Neural progenitor cell (in vitro differentiated cells): ENCODE measurements around the gene TUFT1. TPM values are rescaled to one million over a fixed set of nuclear protein-coding genes. Genes with fewer than 3 reads are reported as not detected.

Experiments used
- DNase-seq: peaks from one replicate; pipeline ENCODE4 v3.0.0-alpha.2; 2016; ENCODE audit warnings: low spot score
- H2AFZ ChIP-seq: fragments of 200-600 bp; sonication (generic); replicated peaks from 2 replicates; pipeline ENCODE4 v1.6.1; 2016; ENCODE audit warnings: antibody characterized with exemption
- H3F3A ChIP-seq: fragments of 200-600 bp; sonication (generic); 2 replicates; pipeline ENCODE4 v1.6.1; 2016; ENCODE audit warnings: antibody characterized with exemption, low read depth
- H3K27ac ChIP-seq: fragments of 200-600 bp; sonication (generic); 2 replicates; pipeline ENCODE4 v1.5.1; 2016; ENCODE audit warnings: mild to moderate bottlenecking
- H3K27me3 ChIP-seq: fragments of 200-600 bp; sonication (generic); 2 replicates; pipeline ENCODE4 v1.6.1; 2016; ENCODE audit warnings: mild to moderate bottlenecking, moderate library complexity
- H3K36me3 ChIP-seq: fragments of 200-600 bp; sonication (generic); 2 replicates; pipeline ENCODE4 v1.5.1; 2016
- H3K4me1 ChIP-seq: fragments of 200-600 bp; sonication (generic); 2 replicates; pipeline ENCODE4 v1.6.1; 2016; ENCODE audit warnings: mixed run types
- H3K4me2 ChIP-seq: fragments of 200-600 bp; sonication (generic); 2 replicates; pipeline ENCODE4 v1.6.1; 2016
- H3K4me3 ChIP-seq: fragments of 200-600 bp; sonication (generic); 2 replicates; pipeline ENCODE4 v1.5.1; 2016
- H3K79me2 ChIP-seq: fragments of 200-600 bp; sonication (generic); 2 replicates; pipeline ENCODE4 v1.6.1; 2016; ENCODE audit warnings: low read depth
- H3K9ac ChIP-seq: fragments of 200-600 bp; sonication (generic); 2 replicates; pipeline ENCODE4 v1.6.1; 2016
- H3K9me3 ChIP-seq: fragments of 200-600 bp; sonication (generic); 2 replicates; pipeline ENCODE4 v1.5.1; 2016; ENCODE audit warnings: low read depth
- H4K20me1 ChIP-seq: fragments of 200-600 bp; sonication (generic); 2 replicates; pipeline ENCODE4 v1.6.1; 2016; ENCODE audit warnings: low read depth
- H3K27ac Mint-ChIP-seq: 3 replicates; pipeline ENCODE4 v1.8.0; 2021; ENCODE audit warnings: mixed read lengths
- H3K27me3 Mint-ChIP-seq: 2 replicates; pipeline ENCODE4 v1.8.0; 2022; ENCODE audit warnings: low read depth, mild to moderate bottlenecking, inconsistent platforms, moderate library complexity, mixed read lengths; ENCODE audit not compliant: insufficient read depth
- H3K36me3 Mint-ChIP-seq: 3 replicates; pipeline ENCODE4 v1.8.0; 2021; ENCODE audit warnings: mixed read lengths
- H3K4me1 Mint-ChIP-seq: 3 replicates; pipeline ENCODE4 v1.8.0; 2021; ENCODE audit warnings: mixed read lengths
- H3K4me3 Mint-ChIP-seq: 3 replicates; pipeline ENCODE4 v1.8.0; 2021; ENCODE audit warnings: mild to moderate bottlenecking, moderate library complexity, mixed read lengths
- H3K9me3 Mint-ChIP-seq: 3 replicates; pipeline ENCODE4 v1.8.0; 2020; ENCODE audit warnings: mixed read lengths
- EZH2 ChIP-seq: fragments of 200-600 bp; sonication (generic); IDR thresholded peaks from 2 replicates; pipeline ENCODE4 v1.6.1; 2017; ENCODE audit warnings: antibody characterized with exemption, mild to moderate bottlenecking, moderate library complexity
- EZH2phosphoT487 ChIP-seq: fragments of 200-600 bp; sonication (generic); IDR thresholded peaks from 2 replicates; pipeline ENCODE4 v1.6.1; 2017; ENCODE audit warnings: antibody characterized with exemption
- total RNA-seq: library from RNA; depleted of rRNA; stranded (reverse); fragments of >200 nt; gene quantifications from 2 replicates; pipeline ENCODE4 v1.2.3, GENCODE V29; 2015; ENCODE audit warnings: low replicate concordance
- TF ChIP-seq, protein P1 (sequence below): fragments of 200-600 bp; sonication (generic); IDR thresholded peaks from 2 replicates; pipeline ENCODE4 v1.5.1; 2017; ENCODE audit warnings: antibody characterized with exemption, mild to moderate bottlenecking

The TUFT1 gene
- total RNA-seq, 1 donor from 2014 or later = 9.3 TPM

GRCh38 chr1:151579436-151580225 is 39.5 kb downstream of the TUFT1 start:
- no peaks in the 10 kb centered on the region for H3K27me3 ChIP-seq
- no peaks in the 10 kb centered on the region for H3K4me1 ChIP-seq
- no peak overlapping the region for H3K9ac ChIP-seq
- H3K9me3 ChIP-seq = no peaks in the 10 kb centered on the region
- H3K27ac ChIP-seq = no peak overlapping the region
- no peak for TF ChIP-seq EZH2phosphoT487
- TF ChIP-seq, protein P1, sequence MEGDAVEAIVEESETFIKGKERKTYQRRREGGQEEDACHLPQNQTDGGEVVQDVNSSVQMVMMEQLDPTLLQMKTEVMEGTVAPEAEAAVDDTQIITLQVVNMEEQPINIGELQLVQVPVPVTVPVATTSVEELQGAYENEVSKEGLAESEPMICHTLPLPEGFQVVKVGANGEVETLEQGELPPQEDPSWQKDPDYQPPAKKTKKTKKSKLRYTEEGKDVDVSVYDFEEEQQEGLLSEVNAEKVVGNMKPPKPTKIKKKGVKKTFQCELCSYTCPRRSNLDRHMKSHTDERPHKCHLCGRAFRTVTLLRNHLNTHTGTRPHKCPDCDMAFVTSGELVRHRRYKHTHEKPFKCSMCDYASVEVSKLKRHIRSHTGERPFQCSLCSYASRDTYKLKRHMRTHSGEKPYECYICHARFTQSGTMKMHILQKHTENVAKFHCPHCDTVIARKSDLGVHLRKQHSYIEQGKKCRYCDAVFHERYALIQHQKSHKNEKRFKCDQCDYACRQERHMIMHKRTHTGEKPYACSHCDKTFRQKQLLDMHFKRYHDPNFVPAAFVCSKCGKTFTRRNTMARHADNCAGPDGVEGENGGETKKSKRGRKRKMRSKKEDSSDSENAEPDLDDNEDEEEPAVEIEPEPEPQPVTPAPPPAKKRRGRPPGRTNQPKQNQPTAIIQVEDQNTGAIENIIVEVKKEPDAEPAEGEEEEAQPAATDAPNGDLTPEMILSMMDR = no peak
- TF ChIP-seq EZH2 = no peak
- no peaks in the 10 kb centered on the region for H3K9me3 Mint-ChIP-seq
- no peak for DNase-seq
- no peaks in the 10 kb centered on the region for H3F3A ChIP-seq
- H3K79me2 ChIP-seq = no peaks in the 10 kb centered on the region
- H3K4me1 Mint-ChIP-seq = no peaks in the 10 kb centered on the region
- no peaks in the 10 kb centered on the region for H4K20me1 ChIP-seq
- no peak overlapping the region for H3K4me2 ChIP-seq
- peaks cover 2% of the 10 kb centered on the region for H3K27me3 Mint-ChIP-seq
- H2AFZ ChIP-seq = no peak overlapping the region
- no peak overlapping the region for H3K4me3 Mint-ChIP-seq
- H3K36me3 ChIP-seq = no peaks in the 10 kb centered on the region
- peaks cover 8% of the 10 kb centered on the region for H3K36me3 Mint-ChIP-seq
- no peak overlapping the region for H3K4me3 ChIP-seq
- no peak overlapping the region for H3K27ac Mint-ChIP-seq

DNA sequence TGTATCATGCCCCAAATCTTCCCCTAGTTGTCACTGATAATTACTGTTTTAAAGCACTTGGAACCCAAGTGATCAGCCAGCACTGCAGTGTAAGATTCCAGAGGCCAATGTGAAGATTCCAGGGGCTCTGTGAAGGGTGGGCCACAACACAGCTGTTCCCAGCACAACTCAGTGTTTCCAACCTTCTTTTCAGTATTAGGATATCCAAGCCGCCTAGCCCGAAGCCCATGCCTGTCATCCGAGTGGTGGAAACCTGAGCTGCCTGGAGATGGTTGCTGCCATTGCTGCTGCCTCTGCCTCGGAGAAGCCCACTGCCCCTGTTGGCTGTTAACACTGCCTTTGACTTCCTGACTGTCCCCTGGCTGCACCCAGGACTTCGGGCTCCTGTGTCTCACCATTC is 41.3 kb downstream of the TUFT1 start:
- H3K4me3 Mint-ChIP-seq = no peak overlapping the region
- Histone ChIP-seq H3K4me3 (no peak overlapping the region), H3K79me2 (no peaks in the 10 kb centered on the region), H3K9ac (no peak overlapping the region), H3K4me1 (peaks cover 4% of the 10 kb centered on the region), H3K27ac (no peak overlapping the region), H2AFZ (no peak overlapping the region), H3K27me3 (no peaks in the 10 kb centered on the region), H4K20me1 (no peaks in the 10 kb centered on the region), H3F3A (no peaks in the 10 kb centered on the region), H3K4me2 (no peak overlapping the region), H3K9me3 (no peaks in the 10 kb centered on the region), H3K36me3 (no peaks in the 10 kb centered on the region)
- H3K36me3 Mint-ChIP-seq = peaks cover 5% of the 10 kb centered on the region
- H3K4me1 Mint-ChIP-seq = peaks cover 5% of the 10 kb centered on the region
- no peak for DNase-seq
- H3K9me3 Mint-ChIP-seq = no peaks in the 10 kb centered on the region
- H3K27ac Mint-ChIP-seq = no peak overlapping the region
- no peak for TF ChIP-seq EZH2phosphoT487
- TF ChIP-seq, protein P1 = no peak
- no peak for TF ChIP-seq EZH2
- H3K27me3 Mint-ChIP-seq = peaks cover 2% of the 10 kb centered on the region

DNA sequence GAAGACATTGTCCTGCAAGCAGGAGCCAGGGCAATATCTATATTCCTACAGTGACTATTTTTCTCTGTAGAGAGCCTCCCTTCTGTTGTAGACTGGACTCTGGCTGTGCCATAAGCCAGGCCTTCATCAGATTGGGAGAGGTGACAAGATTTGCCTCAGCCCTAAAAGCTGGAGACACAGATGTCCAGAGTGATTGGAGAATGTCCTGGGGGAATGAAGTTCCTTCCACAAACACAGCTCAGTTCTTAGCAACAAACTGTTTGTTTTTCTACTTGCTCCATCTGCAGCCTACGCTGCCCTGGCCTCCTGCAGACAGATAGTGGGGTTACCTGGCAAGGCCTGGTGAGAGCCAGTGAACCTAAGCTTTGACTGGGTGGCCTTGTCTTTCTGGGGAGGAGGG is 41.8 kb downstream of the TUFT1 start:
- Histone ChIP-seq H2AFZ (no peak overlapping the region), H3K79me2 (no peaks in the 10 kb centered on the region), H3K27me3 (no peaks in the 10 kb centered on the region), H3K9ac (no peak overlapping the region), H3K9me3 (no peaks in the 10 kb centered on the region), H3K4me1 (peaks cover 4% of the 10 kb centered on the region), H3K4me3 (no peak overlapping the region), H4K20me1 (no peaks in the 10 kb centered on the region), H3K4me2 (no peak overlapping the region), H3K27ac (no peak overlapping the region), H3K36me3 (no peaks in the 10 kb centered on the region), H3F3A (no peaks in the 10 kb centered on the region)
- no peak for TF ChIP-seq EZH2
- TF ChIP-seq, protein P1 = no peak
- no peak for TF ChIP-seq EZH2phosphoT487
- peaks cover 2% of the 10 kb centered on the region for H3K27me3 Mint-ChIP-seq
- no peak overlapping the region for H3K4me3 Mint-ChIP-seq
- peaks cover 5% of the 10 kb centered on the region for H3K36me3 Mint-ChIP-seq
- no peaks in the 10 kb centered on the region for H3K9me3 Mint-ChIP-seq
- no peak for DNase-seq
- peaks cover 5% of the 10 kb centered on the region for H3K4me1 Mint-ChIP-seq
- H3K27ac Mint-ChIP-seq = no peak overlapping the region
